GM12891 (cell line): Measurements from ENCODE around the gene ARMC9.
A peak's percentile ranks its signal among the peaks of the same experiment; 100 is the strongest.
"Not testable (repeated sequence)": the region's sequence is repeated elsewhere in the genome, so short reads cannot be mapped to it uniquely, and the experiment has no call there.

Experiments used
- DNase-seq: peaks from one replicate; pipeline ENCODE4 v3.0.0; 2011; ENCODE audit warnings: low spot score; ENCODE audit not compliant: insufficient read length
- FAIRE-seq: peaks from 2 replicates; lab custom pipeline; 2011; peaks lifted over from hg19 to GRCh38; lab: Jason Lieb, UNC
- PAX5 ChIP-seq: IDR thresholded peaks from 2 replicates; pipeline ENCODE4 v1.6.1; 2011; ENCODE audit warnings: low read length, moderate library complexity, mild to moderate bottlenecking; ENCODE audit not compliant: insufficient read depth, severe bottlenecking
- POLR2A ChIP-seq: IDR thresholded peaks from 2 replicates; pipeline ENCODE4 v1.6.1; 2011; ENCODE audit warnings: low read depth, low read length, control low read depth
- POLR2AphosphoS5 ChIP-seq: IDR thresholded peaks from 2 replicates; pipeline ENCODE4 v1.6.1; 2011; ENCODE audit warnings: low read depth, low read length, control low read depth
- POU2F2 ChIP-seq: IDR thresholded peaks from 2 replicates; pipeline ENCODE4 v1.6.1; 2011; ENCODE audit warnings: low read depth, mild to moderate bottlenecking, control low read depth, low read length, moderate library complexity
- SPI1 ChIP-seq: IDR thresholded peaks from 2 replicates; pipeline ENCODE4 v1.6.1; 2011; ENCODE audit warnings: low read depth, low read length, control low read depth
- TAF1 ChIP-seq: IDR thresholded peaks from 2 replicates; pipeline ENCODE4 v1.6.1; 2011; ENCODE audit warnings: low read depth, low read length, control low read depth

Gene ARMC9

DNA sequence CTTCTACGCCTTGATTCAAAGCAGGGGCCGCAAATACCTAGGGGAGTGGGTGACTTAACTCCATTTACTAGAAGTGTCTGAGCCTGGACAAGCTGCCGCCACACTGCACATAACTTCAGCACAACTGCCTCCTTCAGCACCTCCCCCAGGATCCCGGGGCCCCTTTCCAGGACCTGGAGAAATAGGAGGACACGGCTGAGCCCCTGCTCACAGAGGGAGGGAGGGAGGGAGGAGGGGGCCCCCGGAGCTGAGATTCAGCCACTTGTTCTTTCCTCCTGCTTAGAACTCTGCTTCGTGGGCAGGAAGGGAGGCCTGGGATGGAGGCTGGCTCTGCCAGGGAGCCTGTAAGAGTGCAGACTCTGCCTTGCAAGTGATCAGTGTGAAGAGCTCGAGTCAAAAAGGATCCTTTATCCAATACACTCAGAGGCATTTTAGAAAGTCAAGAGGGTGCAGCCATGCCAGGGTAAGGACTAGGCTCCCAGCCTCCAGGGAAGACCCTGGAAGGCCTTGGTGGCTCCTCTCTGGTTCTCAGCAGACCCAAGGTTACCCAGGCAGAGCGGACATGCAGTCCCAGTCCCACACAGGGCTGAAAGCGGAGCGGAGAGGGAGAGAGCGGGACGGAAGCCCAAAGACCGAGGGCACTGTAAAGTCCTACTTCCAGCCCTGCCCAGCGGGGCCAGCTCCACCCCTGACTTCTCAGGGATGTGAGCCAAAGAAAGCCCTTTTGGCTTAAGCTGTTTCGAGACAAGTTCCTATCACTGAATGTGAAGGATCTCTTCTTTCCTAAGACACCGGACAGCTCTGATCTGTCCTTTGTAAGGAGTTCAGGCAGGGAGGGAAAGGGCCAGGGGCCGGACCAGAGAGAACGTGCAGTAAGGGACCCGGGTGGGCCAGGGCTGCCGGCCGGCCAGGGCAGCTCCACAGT, 8.6 kb upstream of the ARMC9 start:
- FAIRE-seq (no peak), DNase-seq (no peak)
- no peak for TF ChIP-seq POLR2A
- TF ChIP-seq PAX5, result no peak
- TF ChIP-seq POU2F2, result no peak
- TF ChIP-seq SPI1, result no peak
- TF ChIP-seq TAF1, result no peak
- TF ChIP-seq POLR2AphosphoS5, result no peak

DNA sequence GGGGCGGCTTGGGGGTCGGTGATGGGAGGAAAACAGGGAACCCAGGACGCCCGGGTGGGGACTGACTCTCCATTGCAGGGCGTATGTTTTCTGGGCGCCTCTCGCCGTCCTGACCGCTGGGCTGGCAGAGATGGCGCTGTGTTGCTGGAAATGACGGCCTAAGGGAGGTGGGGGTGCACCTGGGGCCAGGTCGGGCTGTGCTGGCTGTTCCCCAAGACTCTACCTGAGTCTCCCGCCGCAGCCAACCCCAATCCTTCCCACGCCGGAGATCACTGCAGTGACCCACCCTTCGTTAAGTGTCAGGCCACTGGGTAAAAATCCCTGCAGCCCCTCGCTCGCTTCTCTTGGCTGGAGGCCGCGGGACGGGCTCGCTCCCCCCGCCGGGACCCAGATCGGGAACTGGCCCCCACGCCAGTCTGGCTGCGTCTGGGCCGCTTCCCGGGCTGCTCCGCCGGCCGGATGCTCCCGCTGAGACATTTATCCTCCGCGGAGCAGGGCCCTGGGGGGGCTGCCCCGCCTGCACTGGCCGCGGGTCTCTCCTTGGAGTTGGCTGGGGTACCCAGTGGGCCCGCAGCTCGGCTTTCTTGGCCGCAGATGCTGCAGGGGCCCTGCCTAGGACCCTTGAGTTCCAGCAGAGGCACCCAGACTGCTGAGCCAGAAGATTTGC, 7.8 kb upstream of the ARMC9 start:
- FAIRE-seq (no peak), DNase-seq (no peak)
- TF ChIP-seq SPI1, result no peak
- TF ChIP-seq POU2F2, result no peak
- no peak for TF ChIP-seq TAF1
- no peak for TF ChIP-seq POLR2A
- TF ChIP-seq POLR2AphosphoS5, result no peak
- TF ChIP-seq PAX5, result no peak

DNA sequence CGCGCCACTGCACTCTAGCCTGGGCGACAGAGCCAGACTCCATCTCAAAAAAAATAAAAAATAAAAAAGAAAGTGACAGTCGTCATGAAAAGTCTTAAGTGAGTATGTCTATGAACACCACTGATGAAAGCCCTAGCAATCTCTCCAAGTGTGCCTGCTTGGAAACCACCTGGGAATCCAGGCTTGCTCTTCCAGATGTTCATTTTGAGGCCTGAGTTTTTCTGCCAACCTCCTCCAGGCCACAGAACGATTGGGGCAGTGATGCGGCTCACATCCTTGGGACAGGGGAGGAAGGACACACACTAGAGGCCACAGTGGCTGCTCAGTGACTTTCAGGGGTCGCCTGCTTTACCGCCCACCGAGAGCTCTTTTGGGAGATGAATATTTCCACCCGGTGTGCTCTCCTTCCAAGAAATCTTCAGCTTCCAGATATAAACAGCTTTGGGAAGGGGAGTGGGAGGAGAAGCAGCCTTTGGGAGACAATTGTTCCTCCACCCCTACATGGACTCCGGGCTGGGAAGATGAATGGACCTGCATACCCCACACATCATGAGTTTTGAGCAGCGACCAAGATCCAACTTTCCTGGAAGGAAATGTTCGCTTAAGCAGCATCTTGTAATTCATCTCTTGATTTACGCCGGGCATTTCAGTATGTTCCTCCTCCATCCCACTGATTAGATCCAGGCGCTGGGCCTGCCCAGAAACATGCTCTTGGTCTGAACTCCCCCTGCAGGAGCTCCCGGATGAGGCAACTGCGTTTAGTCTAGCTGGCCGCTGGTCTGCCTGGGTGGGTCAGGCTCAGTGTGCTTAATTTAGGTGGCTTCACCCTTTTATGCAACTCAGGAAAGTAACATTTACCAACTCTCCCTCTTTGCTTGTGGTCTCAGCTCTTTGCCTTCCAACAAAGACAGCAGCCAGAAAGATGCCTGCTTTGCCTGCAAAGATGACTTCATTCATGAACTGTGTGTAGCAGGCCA, 6.2 kb upstream of the ARMC9 start:
- TF ChIP-seq POLR2A, result no peak
- TF ChIP-seq POU2F2, result no peak
- TF ChIP-seq TAF1, result no peak
- no peak for TF ChIP-seq POLR2AphosphoS5
- no peak for TF ChIP-seq PAX5
- TF ChIP-seq SPI1, result no peak
- no peak for FAIRE-seq
- DNase-seq, result no peak

DNA sequence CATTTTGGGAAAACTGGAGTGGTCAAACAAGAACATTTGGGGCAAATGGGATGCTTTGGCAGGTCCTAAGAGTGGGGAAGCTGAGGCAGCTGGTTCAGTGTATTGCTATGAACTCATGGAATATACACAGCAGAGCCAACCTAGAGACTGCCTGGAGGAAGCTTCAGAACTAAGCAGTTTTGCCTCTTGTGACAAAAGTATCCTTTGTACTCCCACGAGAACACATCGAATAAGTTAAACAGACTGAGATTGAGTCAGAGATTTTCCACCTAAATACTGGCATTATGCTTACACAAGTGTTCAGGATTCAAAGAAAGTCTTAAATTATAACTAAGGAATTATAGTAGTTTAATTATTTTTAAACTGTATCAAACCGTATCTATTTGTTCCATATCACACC, 5.2 kb upstream of the ARMC9 start:
- no peak for TF ChIP-seq SPI1
- no peak for TF ChIP-seq POLR2AphosphoS5
- no peak for TF ChIP-seq PAX5
- TF ChIP-seq POLR2A, result no peak
- no peak for TF ChIP-seq POU2F2
- TF ChIP-seq TAF1, result no peak

DNA sequence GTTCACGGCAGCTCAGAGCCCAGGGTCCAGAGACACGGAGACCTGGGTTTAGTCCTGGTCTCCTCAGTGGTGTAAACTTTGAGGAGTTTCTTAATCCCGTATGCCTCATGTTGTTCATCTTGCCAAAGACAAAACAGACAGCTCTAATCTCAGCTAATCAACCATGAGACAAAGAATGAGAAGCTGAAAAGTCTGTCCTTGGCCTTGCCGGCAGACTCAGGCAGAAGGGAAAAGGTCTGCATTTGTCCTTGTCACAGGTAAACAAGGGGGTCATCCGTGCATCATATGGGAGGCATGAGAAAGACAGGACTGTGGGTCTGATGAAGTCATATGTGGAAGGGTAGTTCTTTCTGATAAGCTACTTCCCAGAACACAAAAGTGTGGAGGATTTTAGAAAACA, 1.8 kb upstream of the ARMC9 start:
- no peak for TF ChIP-seq PAX5
- TF ChIP-seq POLR2A, result no peak
- TF ChIP-seq POU2F2, result no peak
- no peak for TF ChIP-seq TAF1
- no peak for TF ChIP-seq SPI1
- TF ChIP-seq POLR2AphosphoS5, result no peak
- no peak for FAIRE-seq
- DNase-seq, result no peak

More for the DNA sequence above, 5.2 kb upstream of the ARMC9 start:
- FAIRE-seq, result no peak
- no peak for DNase-seq

DNA sequence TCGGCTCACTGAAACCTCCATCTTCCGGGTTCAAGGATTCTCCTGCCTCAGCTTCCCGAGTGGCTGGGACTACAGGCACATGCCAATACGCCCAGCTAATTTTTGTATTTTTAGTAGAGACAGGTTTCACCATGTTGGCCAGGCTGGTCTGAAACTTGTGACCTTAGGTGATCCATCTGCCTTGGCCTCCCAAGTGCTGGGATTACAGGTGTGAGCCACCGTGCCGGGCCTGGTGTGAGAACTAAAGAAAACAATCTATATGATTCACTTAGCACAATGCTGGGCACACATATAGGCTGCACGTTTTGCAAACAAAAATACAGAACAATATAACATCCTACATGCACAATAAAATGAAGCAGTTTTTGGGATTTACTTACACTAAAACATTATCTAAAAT, 1.2 kb upstream of the ARMC9 start:
- FAIRE-seq, DNase-seq: not testable (repeated sequence)

DNA sequence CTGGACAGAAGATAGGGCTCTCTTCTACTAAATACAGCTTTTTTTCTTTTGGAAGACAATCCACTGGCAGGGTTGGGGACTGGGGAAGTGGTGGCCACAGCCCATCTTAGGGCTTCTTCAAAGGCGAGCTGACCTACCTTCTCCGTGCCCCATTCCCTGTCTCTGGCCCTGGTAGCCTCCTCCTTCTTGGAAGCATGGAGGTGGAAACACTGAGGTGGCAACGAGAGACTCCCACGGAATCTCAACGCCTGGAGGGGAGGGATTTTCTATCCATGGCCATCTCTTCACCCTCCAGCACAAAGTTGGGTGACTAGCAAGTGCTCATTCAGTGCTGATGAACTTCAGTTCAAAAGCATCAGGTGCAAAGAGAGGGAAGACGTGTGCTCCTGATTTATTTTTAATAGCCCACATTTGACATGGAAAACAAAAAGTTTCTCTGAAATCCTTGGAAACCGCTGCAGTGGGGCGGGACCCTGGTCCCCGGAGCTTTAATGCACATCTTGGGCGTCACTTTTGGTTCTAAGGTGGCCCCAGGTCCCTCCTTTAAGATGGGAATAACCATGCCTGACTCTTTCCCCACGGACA, 633 bp upstream of the ARMC9 start:
- FAIRE-seq (peak; percentile 5), DNase-seq (no peak)
- no peak for TF ChIP-seq POLR2A
- TF ChIP-seq POLR2AphosphoS5, result no peak
- no peak for TF ChIP-seq SPI1
- TF ChIP-seq TAF1, result no peak
- no peak for TF ChIP-seq POU2F2
- no peak for TF ChIP-seq PAX5

DNA sequence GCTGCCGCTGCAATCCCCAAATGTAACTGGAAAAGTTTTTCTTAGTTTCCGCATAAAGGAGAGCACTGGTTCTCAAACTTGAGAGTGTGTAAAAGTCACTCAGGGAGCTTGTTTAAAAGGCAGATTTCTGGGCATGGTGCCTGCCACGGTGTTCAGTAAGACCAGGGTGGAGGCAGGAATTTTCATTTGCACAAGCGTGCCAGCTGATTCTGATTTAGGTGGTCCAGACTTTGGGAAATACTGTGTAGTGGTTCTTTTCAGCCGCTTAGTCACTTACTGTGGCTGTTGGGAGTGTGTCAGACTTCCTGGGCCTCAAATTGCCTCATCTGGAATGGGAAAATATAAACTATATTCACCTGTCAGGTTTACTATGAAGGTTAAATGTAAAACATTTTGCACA, 788 bp downstream of the ARMC9 start:
- DNase-seq (no peak), FAIRE-seq (no peak)
- TF ChIP-seq POLR2AphosphoS5, result no peak
- no peak for TF ChIP-seq POU2F2
- no peak for TF ChIP-seq POLR2A
- no peak for TF ChIP-seq TAF1
- TF ChIP-seq PAX5, result no peak
- no peak for TF ChIP-seq SPI1
